Measurements from ENCODE around the gene PDCD7. TPM values are rescaled to one million over a fixed set of nuclear protein-coding genes. Genes with fewer than 3 reads are reported as not detected.

The PDCD7 gene
- total RNA-seq, 2 donors from 2014 or later: 20.7 to 21.2 TPM

GRCh38 chr15:65175511-65175910 is 41.9 kb upstream of the PDCD7 start:
- TF ChIP-seq CTCF (IDR thresholded peaks at IDR 0.05): no peak
- H3K27ac ChIP-seq: no peak overlapping the region
- no peak overlapping the region for H3K4me3 ChIP-seq
- no peaks in the 10 kb centered on the region for H3K9me3 ChIP-seq
- intact Hi-C loops (cut with DNase I): no loop called here
- H3K9ac ChIP-seq (ENCODE audit: low read depth in 2 of 2, low read length in 2 of 2): no peak overlapping the region
- H3K4me1 ChIP-seq: no peaks in the 10 kb centered on the region
- H3K36me3 ChIP-seq: peaks cover 20% of the 10 kb centered on the region
- no peaks in the 10 kb centered on the region for H3K27me3 ChIP-seq
- DNase-seq: no peak

GRCh38 chr15:65174509-65174908 is 40.9 kb upstream of the PDCD7 start:
- H3K9ac ChIP-seq (ENCODE audit: low read depth in 2 of 2, low read length in 2 of 2): no peak overlapping the region
- intact Hi-C loops (cut with DNase I): no loop called here
- H3K9me3 ChIP-seq: no peaks in the 10 kb centered on the region
- no peak overlapping the region for H3K27ac ChIP-seq
- peaks cover 20% of the 10 kb centered on the region for H3K36me3 ChIP-seq
- H3K4me3 ChIP-seq: no peak overlapping the region
- H3K4me1 ChIP-seq: no peaks in the 10 kb centered on the region
- TF ChIP-seq CTCF (IDR thresholded peaks at IDR 0.05): no peak
- DNase-seq: no peak
- H3K27me3 ChIP-seq: no peaks in the 10 kb centered on the region

GRCh38 chr15:65172531-65172930 is 38.9 kb upstream of the PDCD7 start:
- peaks cover 10% of the 10 kb centered on the region for H3K36me3 ChIP-seq
- DNase-seq: no peak
- intact Hi-C loops (cut with DNase I): no loop called here
- no peaks in the 10 kb centered on the region for H3K27me3 ChIP-seq
- H3K9me3 ChIP-seq: no peaks in the 10 kb centered on the region
- no peak overlapping the region for H3K27ac ChIP-seq
- no peaks in the 10 kb centered on the region for H3K4me1 ChIP-seq
- no peak for TF ChIP-seq CTCF (IDR thresholded peaks at IDR 0.05)
- no peak overlapping the region for H3K9ac ChIP-seq (ENCODE audit: low read depth in 2 of 2, low read length in 2 of 2)
- H3K4me3 ChIP-seq: no peak overlapping the region

- Histone ChIP-seq H3K4me3 (no peak overlapping the region), H3K27me3 (no peaks in the 10 kb centered on the region), H3K27ac (no peak overlapping the region), H3K4me1 (no peaks in the 10 kb centered on the region), H3K9me3 (no peaks in the 10 kb centered on the region), H3K9ac (ENCODE audit: low read depth in 2 of 2, low read length in 2 of 2) (no peak overlapping the region), H3K36me3 (peaks cover 10% of the 10 kb centered on the region)
- TF ChIP-seq CTCF (IDR thresholded peaks at IDR 0.05): no peak
- intact Hi-C loops (cut with DNase I): no loop called here
- DNase-seq: no peak
Observed at GRCh38 chr15:65171428-65171827, 37.8 kb upstream of the PDCD7 start.

GRCh38 chr15:65165875-65166274 is 32.3 kb upstream of the PDCD7 start:
- no peaks in the 10 kb centered on the region for H3K4me1 ChIP-seq
- H3K9me3 ChIP-seq: no peaks in the 10 kb centered on the region
- H3K9ac ChIP-seq (ENCODE audit: low read depth in 2 of 2, low read length in 2 of 2): no peak overlapping the region
- no peaks in the 10 kb centered on the region for H3K27me3 ChIP-seq
- no peaks in the 10 kb centered on the region for H3K36me3 ChIP-seq
- no peak for DNase-seq
- no peak overlapping the region for H3K27ac ChIP-seq
- no peak for TF ChIP-seq CTCF (IDR thresholded peaks at IDR 0.05)
- no peak overlapping the region for H3K4me3 ChIP-seq
- intact Hi-C loops (cut with DNase I): no loop called here

GRCh38 chr15:65164139-65164538 is 30.5 kb upstream of the PDCD7 start:
- Histone ChIP-seq H3K27me3 (no peaks in the 10 kb centered on the region), H3K36me3 (no peaks in the 10 kb centered on the region), H3K9ac (ENCODE audit: low read depth in 2 of 2, low read length in 2 of 2) (no peak overlapping the region), H3K4me3 (no peak overlapping the region), H3K4me1 (no peaks in the 10 kb centered on the region), H3K9me3 (no peaks in the 10 kb centered on the region), H3K27ac (no peak overlapping the region)
- intact Hi-C loops (cut with DNase I): no loop called here
- DNase-seq: no peak
- TF ChIP-seq CTCF (IDR thresholded peaks at IDR 0.05): no peak
